ENCODE data around the gene AXIN1.
"Not testable (repeated sequence)": the region's sequence is repeated elsewhere in the genome, so short reads cannot be mapped to it uniquely, and the experiment has no call there.

The AXIN1 gene, protein sequence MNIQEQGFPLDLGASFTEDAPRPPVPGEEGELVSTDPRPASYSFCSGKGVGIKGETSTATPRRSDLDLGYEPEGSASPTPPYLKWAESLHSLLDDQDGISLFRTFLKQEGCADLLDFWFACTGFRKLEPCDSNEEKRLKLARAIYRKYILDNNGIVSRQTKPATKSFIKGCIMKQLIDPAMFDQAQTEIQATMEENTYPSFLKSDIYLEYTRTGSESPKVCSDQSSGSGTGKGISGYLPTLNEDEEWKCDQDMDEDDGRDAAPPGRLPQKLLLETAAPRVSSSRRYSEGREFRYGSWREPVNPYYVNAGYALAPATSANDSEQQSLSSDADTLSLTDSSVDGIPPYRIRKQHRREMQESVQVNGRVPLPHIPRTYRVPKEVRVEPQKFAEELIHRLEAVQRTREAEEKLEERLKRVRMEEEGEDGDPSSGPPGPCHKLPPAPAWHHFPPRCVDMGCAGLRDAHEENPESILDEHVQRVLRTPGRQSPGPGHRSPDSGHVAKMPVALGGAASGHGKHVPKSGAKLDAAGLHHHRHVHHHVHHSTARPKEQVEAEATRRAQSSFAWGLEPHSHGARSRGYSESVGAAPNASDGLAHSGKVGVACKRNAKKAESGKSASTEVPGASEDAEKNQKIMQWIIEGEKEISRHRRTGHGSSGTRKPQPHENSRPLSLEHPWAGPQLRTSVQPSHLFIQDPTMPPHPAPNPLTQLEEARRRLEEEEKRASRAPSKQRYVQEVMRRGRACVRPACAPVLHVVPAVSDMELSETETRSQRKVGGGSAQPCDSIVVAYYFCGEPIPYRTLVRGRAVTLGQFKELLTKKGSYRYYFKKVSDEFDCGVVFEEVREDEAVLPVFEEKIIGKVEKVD

DNA sequence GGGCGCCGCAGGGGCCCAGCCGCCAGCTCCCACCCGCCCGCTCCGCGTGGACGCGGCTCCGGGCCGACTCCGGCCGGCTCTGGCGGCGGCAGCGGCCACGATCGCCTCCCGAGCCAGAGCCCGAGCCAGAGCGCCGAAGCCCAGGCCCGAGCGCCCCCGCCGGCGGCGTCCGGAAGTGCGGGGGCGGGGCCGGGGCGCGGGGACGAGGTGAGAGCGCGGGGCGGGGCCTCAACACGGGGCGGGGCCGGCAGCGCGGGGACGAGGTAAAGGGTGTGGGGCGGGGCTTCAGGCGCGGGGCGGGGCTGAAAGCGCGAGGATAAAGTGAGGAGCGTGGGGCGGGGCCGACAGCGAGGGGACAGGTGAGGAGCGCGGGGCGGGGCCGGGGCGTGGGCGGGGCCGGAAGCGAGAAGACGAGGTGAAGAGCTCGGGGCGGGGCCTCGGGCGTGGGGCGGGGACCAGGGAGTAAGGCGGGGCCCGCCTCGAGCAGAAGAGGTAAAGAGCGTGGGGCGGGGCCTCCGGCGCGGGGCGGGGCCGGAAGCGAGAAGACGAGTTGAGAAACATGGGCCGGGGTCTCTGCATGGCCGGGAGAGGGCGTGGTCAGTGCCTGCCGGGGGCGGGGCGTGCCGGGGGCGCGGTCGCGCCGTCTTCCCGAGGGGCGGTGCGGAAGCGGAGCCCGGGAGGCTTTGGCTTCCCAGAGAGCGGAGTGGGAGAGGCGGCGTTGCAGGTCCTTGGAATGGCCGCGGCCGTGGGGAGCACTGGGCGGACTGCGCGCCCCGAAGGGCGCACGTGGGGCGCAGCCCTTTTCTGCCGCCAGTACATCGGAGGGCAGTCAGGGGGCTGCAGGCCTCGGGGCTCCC, at the start of gene AXIN1:
AXIN1 (minus strand) TSS at position 177 of the 857 bp plus-strand sequence. CDS start 5,698 bp downstream, outside the sequence.
- peak; percentile 25 for DNase-seq (ENCODE audit: low read depth, low spot score)

GRCh38 chr16:401468-402348, 49.2 kb upstream of the AXIN1 start, which contains the start of gene DECR2:
Gene DECR2 (plus strand): TSS chr16:401885. CDS start chr16:401964, 79 bp downstream.
- no peak for DNase-seq (ENCODE audit: low read depth, low spot score)

DNA sequence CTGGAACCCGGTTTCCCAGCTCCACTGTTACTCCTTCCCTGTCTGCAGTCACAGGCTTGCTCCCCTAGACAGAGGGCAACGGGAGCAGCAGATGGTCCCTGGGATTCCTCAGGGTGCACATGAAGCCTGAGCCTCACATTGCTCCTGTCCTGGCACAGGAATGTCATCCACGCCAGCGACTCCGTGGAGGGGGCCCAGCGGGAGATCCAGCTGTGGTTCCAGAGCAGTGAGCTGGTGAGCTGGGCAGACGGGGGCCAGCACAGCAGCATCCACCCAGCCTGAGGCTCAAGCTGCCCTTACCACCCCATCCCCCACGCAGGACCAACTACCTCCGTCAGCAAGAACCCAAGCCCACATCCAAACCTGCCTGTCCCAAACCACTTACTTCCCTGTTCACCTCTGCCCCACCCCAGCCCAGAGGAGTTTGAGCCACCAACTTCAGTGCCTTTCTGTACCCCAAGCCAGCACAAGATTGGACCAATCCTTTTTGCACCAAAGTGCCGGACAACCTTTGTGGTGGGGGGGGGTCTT, 47.6 kb upstream of the AXIN1 start:
- no peak for DNase-seq (ENCODE audit: low read depth, low spot score)

- no peak for DNase-seq (ENCODE audit: low read depth, low spot score)
Observed at GRCh38 chr16:399340-400019, 47.0 kb upstream of the AXIN1 start.

- DNase-seq (ENCODE audit: low read depth, low spot score), result no peak
Observed at GRCh38 chr16:398561-399339, 46.2 kb upstream of the AXIN1 start.

DNA sequence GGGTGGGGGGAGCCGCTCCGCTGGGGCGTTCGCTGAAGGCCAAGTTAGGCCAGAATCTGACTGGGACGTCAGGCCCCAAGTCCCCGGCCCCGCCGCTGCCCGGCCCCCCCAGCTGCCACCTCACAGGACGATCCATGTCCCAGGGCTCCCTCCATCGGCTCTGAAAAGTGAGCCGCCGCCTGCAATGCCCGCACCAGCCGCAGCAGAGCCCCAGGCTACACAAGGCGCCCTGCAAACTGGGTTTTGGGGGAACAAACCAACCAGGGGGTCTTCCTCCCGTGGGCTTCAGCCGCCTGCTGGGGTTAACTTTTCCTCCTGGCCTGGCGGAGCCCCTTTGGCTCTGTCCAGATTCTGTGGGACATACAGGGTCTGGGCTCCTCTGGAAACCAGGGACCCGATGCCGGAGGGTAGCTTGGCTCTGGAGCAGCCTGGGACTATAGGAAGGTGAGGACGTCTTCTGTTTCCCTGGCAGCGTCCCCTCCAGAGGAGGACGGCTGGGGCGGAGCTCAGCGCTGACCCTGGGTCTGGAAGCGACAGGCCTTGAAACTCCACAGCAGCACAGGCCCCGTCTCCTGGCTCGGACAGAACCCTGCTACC, 45.3 kb upstream of the AXIN1 start:
- DNase-seq (ENCODE audit: low read depth, low spot score), result no peak

GRCh38 chr16:397135-397661, 44.7 kb upstream of the AXIN1 start, which contains the start of gene NME4:
Gene NME4 (plus strand): TSS chr16:397199. CDS start chr16:397223, 24 bp downstream.
- no peak for DNase-seq (ENCODE audit: low read depth, low spot score)

DNA sequence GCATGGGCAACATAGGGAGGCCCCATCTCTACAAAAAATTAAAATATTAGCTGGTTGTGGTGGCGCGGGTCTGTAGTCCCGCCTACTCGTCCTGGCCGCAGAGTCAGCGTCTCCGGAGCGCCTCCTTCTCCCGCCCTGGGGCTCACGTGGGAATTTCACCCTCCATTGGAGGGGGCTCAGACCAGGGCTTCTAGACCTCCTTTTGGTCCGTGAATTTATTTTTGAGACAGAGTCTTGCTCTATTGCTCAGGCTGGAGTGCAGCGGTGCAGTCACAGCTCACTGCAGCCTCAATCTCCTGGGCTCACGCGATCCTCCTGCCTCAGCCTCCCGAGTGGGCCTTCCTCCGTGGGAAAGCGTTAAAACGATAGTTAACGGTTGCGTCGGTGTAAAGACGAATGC, 44.1 kb upstream of the AXIN1 start:
- no peak for DNase-seq (ENCODE audit: low read depth, low spot score)

DNA sequence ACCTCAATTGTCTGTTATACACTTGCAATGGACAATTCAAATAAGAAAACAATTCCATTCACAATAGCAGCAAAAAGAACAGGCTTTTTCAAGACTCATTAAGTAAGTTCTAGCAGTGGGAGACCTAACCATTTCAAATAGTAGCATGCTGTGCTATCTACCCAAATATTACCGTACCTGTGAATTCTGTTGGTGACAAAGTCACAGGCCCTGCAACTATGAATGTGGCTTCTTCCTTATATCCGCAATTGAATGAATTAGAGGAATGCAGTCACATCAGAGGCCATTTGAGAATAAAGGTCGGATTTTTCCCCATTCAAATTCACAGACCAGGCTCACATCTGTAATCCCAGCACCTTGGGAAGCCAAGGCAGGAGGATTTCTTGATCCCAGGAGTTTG, 43.7 kb upstream of the AXIN1 start:
- no peak for DNase-seq (ENCODE audit: low read depth, low spot score)

DNA sequence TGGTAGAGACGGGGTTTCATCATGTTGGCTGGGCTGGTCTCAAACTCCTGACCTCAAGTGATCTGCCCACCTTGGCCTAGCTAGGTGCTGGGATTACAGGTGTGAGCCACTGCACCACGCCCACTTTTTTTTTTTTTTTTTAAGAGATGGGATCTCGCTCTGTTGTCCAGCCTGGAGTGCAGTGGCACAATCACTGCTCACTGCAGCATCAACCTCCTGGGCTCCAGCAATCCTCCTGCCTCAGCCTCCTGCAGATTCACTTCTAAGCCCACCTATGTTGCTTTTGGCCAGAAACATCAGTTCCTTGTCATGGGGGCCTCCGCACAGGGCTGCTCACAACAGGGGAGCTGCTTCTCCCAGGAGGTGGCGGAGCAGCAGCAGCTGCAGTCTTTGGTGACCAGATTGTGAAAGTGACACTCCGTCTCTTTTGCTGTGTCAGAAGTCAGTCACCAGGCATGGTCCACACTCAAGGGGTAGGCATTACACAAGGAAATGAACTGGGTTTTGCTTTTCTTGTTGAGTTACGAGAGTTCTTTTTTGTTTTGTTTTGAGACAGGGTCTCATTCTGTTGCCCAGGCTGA, 40.0 kb upstream of the AXIN1 start:
- no peak for DNase-seq (ENCODE audit: low read depth, low spot score)

- DNase-seq (ENCODE audit: low read depth, low spot score), result no peak
Observed at GRCh38 chr16:391885-392335, 39.4 kb upstream of the AXIN1 start.

DNA sequence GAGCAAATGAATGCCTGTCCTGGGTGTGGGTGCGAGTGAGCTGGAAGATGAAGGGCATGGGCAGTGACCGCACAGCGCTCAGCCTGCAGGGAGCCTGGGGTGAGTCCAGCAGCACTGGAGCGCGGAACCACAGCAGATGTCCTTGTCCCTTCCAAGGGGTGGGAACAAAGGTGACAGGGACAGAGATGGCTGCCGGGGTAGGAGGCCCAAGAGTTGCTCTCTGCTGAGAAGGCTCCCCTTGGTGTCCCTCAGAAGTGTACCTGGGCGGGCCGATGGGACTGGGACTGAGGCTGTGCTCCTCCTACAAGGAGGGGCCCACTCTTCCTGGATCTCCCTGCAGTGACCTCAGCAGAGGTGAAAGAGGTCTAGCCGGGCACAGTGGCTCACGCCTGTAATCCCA, 36.8 kb upstream of the AXIN1 start:
- DNase-seq (ENCODE audit: low read depth, low spot score), result no peak

DNA sequence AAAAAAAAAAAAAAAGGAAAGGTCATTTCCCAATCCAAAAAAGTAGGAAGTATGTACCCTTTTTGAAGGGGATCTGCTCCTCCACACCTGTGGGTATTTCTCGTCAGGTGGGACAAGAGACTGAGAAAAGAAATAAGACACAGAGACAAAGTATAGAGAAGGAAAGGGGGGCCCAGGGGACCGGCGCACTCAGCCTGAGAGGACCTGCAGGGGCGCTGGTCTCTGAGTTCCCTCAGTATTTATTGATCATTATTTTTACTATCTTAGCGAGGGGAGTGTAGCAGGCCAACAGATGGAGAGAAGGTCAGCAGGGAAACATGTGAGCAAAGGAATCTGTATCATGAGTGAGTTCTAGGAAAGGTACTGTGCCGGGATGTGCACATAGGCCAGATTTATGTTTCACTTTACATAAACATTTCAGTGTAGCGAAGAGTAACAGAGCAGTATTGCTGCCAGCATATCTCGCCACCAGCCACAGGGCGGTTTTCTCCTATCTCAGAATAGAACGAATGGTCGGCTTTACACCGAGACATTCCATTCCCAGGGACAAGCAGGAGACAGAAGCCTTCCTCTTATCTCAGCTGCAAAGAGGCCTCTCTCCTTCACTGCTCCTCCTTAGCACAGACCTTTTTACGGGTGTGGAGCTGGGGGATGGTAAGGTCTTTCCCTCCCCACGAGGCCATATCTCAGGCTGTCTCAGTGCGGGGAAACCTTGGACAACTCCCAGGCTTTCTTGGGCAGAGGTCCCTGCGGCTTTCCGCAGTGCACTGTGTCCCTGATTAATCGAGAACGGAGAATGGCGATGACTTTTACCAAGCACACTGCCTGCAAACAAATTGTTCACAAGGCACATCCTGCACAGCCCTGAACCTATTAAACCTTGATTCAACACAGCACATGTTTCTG, 35.5 kb upstream of the AXIN1 start:
- DNase-seq (ENCODE audit: low read depth, low spot score), result not testable (repeated sequence)

DNA sequence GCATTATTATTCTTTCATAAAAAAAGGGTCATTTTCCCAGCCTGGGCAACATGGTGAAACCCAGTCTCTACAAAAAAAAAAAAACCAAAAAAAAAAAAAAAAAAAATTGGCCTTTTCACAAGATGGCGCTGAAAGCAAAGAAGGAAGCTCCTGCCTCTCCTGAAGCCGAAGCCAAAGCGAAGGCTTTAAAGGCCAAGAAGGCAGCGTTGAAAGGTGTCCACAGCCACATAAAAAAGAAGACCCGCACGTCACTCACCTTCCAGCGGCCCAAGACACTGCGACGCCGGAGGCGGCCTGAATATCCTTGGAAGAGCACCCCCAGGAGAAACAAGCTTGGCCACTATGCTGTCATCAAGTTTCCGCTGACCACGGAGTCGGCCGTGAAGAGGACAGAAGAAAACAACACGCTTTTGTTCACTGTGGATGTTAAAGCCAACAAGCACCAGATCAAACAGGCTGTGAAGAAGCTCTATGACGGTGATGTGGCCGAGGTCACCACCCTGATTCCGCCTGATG, 34.2 kb upstream of the AXIN1 start:
- DNase-seq (ENCODE audit: low read depth, low spot score), result no peak

GRCh38 chr16:383326-384051, 31.0 kb upstream of the AXIN1 start:
- DNase-seq (ENCODE audit: low read depth, low spot score), result peak; percentile 69
